GM13976 (cell line): ENCODE data around the gene STK32B.

ENCODE experiments used
- DNase-seq: peaks from one replicate; pipeline ENCODE4 v3.0.0; 2012; ENCODE audit warnings: low spot score
- CTCF ChIP-seq: IDR thresholded peaks from 2 replicates; pipeline ENCODE4 v1.5.1; 2012; ENCODE audit warnings: borderline replicate concordance, mild to moderate bottlenecking; ENCODE audit not compliant: insufficient read depth; ENCODE audit errors: extremely low read depth, missing control alignments, control extremely low read depth
- in situ Hi-C: fragments of 300-500 bp; cut with MboI; formaldehyde crosslinking; loops from one replicate; pipeline ENCODE4 v1.12.0; 2022; ENCODE audit warnings: low sequenced_read_pairs, mixed read lengths, inconsistent platforms; ENCODE audit not compliant: unreplicated experiment

The STK32B gene

GRCh38 chr4:5393911-5394513 is 342.7 kb downstream of the STK32B start:
- DNase-seq, result no peak
- TF ChIP-seq CTCF, result no peak
- in situ Hi-C loops, result no loop called here

GRCh38 chr4:5395781-5396180 is 344.5 kb downstream of the STK32B start:
- no peak for TF ChIP-seq CTCF
- in situ Hi-C loops, result no loop called here
- DNase-seq, result no peak

DNA sequence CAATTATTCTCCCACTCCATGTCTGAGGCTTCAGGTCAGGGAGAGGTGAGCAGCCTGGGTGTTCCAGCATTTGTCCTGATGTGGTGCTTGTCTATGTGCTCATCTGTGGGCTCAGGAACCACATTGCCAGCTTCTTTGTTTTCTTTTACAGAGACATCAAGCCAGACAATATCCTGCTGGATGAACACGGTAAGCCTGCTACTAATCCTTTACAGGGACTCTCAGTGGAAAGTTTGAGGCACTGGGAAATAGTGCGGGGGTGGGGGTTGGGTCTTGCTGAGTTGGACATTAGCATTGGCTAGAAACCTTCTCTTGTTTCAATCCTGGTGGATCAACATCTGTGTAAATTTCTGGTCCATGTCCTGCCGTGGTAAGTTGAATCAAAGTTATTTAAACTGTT is 346.8 kb downstream of the STK32B start:
- TF ChIP-seq CTCF, result no peak
- no peak for DNase-seq
- in situ Hi-C loops, result no loop called here

DNA sequence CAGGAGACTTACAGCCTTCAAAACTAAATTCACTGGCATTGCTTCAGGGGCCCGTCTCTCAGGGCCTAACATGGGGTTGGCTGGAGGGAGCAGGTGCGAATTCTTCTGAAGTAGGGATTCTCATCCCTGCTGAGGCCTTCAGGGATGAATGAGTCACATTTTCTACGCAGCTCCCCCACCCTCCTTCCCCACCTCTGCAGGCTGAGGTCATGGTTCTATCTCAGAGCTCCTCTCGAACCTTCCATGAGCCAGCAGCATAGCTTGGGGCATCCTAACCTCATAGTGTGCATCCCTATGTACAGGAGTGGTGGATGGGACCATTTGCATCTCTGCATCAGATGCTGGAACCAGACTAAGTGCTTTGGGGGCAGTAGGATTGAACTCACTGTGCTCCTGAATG is 347.8 kb downstream of the STK32B start:
- in situ Hi-C loops, result no loop called here
- no peak for TF ChIP-seq CTCF
- no peak for DNase-seq

DNA sequence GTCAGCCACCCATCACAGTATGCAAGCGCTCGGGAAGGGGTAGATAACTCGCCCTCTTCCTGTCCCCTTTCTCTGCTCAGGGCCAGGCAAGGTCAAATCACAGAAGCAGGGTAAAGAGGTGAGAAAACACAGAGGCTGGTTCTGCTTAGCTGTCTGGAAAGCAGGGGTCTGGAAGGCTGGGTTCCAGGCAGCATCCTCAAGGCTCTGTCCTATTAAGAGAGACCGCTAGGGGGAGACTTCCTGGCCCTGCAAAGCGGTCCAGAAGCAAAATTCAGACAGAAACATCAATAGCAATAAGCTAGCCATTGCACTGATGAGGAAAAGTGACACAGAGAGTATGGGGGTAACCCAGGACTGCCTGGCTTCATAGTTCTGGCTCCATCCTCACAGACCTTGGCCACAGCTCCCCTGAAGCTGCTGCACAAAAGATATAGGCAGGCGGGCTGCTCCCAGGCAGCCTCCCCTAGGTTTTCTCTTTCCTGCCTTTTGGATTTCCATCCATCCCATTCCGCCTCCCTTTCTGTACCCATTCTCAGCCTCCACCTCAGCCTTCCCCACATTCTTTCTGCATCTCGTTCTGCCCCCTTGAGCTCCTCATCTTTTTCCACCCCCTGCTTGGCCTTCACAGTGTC is 348.6 kb downstream of the STK32B start:
- in situ Hi-C loops, result no loop called here
- no peak for TF ChIP-seq CTCF
- no peak for DNase-seq

DNA sequence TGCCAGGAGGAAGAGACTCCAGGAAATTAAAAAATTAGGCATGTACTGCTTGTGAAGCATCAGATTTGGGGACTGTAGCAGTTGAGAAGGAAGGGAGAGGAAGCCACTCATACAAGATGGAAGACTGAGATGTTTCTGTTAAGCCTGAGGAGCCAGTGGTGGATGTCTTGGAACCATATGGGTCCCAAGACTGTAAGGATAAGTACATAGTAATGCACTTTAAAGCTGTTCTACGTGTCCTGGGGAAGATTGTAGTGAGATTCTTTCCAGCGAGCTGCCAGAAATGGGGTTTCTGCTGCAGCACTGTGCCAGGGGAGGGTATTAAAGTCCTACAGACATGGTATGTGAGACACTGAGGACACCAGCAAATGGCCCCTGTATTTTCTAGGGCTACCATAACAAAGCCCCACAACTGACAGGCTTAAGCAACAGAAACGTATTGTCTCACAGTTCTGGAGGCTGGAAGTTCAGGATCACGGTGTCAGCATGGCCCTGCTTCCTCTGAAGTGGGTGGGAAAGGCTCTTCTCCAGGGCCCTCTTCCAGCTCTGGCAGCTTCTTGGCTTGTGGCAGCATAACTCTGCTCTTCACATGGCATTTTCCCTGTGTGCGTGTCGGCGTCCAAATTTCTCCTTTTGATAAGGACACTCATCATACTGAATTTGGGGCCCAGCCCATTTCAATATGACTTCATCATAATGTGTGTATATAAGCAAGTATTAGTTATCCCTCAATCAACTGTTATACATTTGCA is 352.6 kb downstream of the STK32B start:
- no peak for TF ChIP-seq CTCF
- no peak for DNase-seq
- in situ Hi-C loops, result no loop called here
